Ishikawa (cell line): ENCODE measurements around the gene CARMIL3.

Experiments
- CEBPB ChIP-seq: IDR thresholded peaks from 2 replicates; pipeline ENCODE4 v1.6.1; 2012
- CREB1 ChIP-seq: IDR thresholded peaks from 2 replicates; pipeline ENCODE4 v1.6.1; 2012; ENCODE audit warnings: low read depth
- EP300 ChIP-seq: IDR thresholded peaks from 2 replicates; pipeline ENCODE4 v1.6.1; 2012; ENCODE audit warnings: borderline replicate concordance
- REST ChIP-seq: IDR thresholded peaks from 2 replicates; pipeline ENCODE4 v1.6.1; 2012; ENCODE audit warnings: low read depth, mild to moderate bottlenecking
- TAF1 ChIP-seq: IDR thresholded peaks from 2 replicates; pipeline ENCODE4 v1.6.1; 2012; ENCODE audit warnings: low read depth, mild to moderate bottlenecking
- YY1 ChIP-seq: IDR thresholded peaks from 2 replicates; pipeline ENCODE4 v1.6.1; 2012; ENCODE audit warnings: low read depth
- ZBTB7A ChIP-seq: IDR thresholded peaks from 2 replicates; pipeline ENCODE4 v1.6.1; 2012; ENCODE audit warnings: low read depth
- TF ChIP-seq, protein P1 (sequence below): IDR thresholded peaks from 2 replicates; pipeline ENCODE4 v1.6.1; 2012

- TF ChIP-seq EP300 (no peak), REST (no peak), YY1 (no peak), CEBPB (no peak), CREB1 (no peak), ZBTB7A (no peak), TAF1 (no peak)
- TF ChIP-seq, protein P1, sequence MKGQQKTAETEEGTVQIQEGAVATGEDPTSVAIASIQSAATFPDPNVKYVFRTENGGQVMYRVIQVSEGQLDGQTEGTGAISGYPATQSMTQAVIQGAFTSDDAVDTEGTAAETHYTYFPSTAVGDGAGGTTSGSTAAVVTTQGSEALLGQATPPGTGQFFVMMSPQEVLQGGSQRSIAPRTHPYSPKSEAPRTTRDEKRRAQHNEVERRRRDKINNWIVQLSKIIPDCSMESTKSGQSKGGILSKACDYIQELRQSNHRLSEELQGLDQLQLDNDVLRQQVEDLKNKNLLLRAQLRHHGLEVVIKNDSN = no peak
These were observed 20.1 kb downstream of the CARMIL3 start for GRCh38 chr14:24071836-24072430.
